ENCODE results near the gene CCNL1.

GRCh38 chr3:157204880-157205279 lies 44.9 kb upstream of the CCNL1 start:
- no peak for TF ChIP-seq CTCF (IDR thresholded peaks at IDR 0.05; ENCODE audit: insufficient read depth, low read length)
- TF ChIP-seq, protein P1, sequence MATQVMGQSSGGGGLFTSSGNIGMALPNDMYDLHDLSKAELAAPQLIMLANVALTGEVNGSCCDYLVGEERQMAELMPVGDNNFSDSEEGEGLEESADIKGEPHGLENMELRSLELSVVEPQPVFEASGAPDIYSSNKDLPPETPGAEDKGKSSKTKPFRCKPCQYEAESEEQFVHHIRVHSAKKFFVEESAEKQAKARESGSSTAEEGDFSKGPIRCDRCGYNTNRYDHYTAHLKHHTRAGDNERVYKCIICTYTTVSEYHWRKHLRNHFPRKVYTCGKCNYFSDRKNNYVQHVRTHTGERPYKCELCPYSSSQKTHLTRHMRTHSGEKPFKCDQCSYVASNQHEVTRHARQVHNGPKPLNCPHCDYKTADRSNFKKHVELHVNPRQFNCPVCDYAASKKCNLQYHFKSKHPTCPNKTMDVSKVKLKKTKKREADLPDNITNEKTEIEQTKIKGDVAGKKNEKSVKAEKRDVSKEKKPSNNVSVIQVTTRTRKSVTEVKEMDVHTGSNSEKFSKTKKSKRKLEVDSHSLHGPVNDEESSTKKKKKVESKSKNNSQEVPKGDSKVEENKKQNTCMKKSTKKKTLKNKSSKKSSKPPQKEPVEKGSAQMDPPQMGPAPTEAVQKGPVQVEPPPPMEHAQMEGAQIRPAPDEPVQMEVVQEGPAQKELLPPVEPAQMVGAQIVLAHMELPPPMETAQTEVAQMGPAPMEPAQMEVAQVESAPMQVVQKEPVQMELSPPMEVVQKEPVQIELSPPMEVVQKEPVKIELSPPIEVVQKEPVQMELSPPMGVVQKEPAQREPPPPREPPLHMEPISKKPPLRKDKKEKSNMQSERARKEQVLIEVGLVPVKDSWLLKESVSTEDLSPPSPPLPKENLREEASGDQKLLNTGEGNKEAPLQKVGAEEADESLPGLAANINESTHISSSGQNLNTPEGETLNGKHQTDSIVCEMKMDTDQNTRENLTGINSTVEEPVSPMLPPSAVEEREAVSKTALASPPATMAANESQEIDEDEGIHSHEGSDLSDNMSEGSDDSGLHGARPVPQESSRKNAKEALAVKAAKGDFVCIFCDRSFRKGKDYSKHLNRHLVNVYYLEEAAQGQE (IDR thresholded peaks at IDR 0.05; ENCODE audit: insufficient replicate concordance, low read depth), result no peak
